IMR-90 (cell line): ENCODE data around the gene NGEF. TPM values are rescaled to one million over a fixed set of nuclear protein-coding genes. Genes with fewer than 3 reads are reported as not detected.
"Not testable (repeated sequence)": the region's sequence is repeated elsewhere in the genome, so short reads cannot be mapped to it uniquely, and the experiment has no call there.

Experiments used
- ATAC-seq: fragments of 200-7000 bp; cut with Tn5 transposase; 2 replicates; pipeline ENCODE4 v1.9.1; 2020; ENCODE audit warnings: low read depth, mild to moderate bottlenecking, moderate library complexity
- BruUV-seq: library from RNA; stranded (reverse); fragments of 400-500 nt; replicated peaks from 2 replicates; lab custom pipeline; 2021; lab: Mats Ljungman, UMichigan
- CTCF ChIA-PET: fragments of 300-600 bp; formaldehyde crosslinking; extraction: SDS; loops from one replicate; lab custom pipeline; 2021; ENCODE audit warnings: antibody characterized with exemption; lab: Yijun Ruan, JAX
- POLR2A ChIA-PET: fragments of 300-600 bp; sonication (Branson Sonifier 250); formaldehyde crosslinking; loops from one replicate; lab custom pipeline; 2022; ENCODE audit warnings: antibody characterized with exemption; ENCODE audit not compliant: unreplicated experiment; lab: Charles Lee
- DNase-seq: peaks from one replicate; pipeline ENCODE4 v3.0.0; 2013
- H2AFZ ChIP-seq: replicated peaks from 2 replicates; pipeline ENCODE3; 2013; ENCODE audit warnings: low read length, mild to moderate bottlenecking; ENCODE audit not compliant: poor library complexity
- H2AK5ac ChIP-seq: 2 replicates; pipeline ENCODE4 v1.6.1; 2013; ENCODE audit warnings: low read depth, low read length, inconsistent platforms
- H2AK9ac ChIP-seq: replicated peaks from 2 replicates; pipeline ENCODE3; 2013; ENCODE audit warnings: mild to moderate bottlenecking, low read depth, low read length, moderate library complexity; ENCODE audit not compliant: poor library complexity
- H2BK120ac ChIP-seq: 2 replicates; pipeline ENCODE4 v1.6.1; 2013; ENCODE audit warnings: low read depth, low read length, inconsistent platforms
- H2BK15ac ChIP-seq: 3 replicates; pipeline ENCODE4 v1.6.1; 2013; ENCODE audit warnings: low read depth, low read length, inconsistent platforms
- H2BK20ac ChIP-seq: 2 replicates; pipeline ENCODE4 v1.6.1; 2013; ENCODE audit warnings: low read depth, mild to moderate bottlenecking, inconsistent platforms, low read length, moderate library complexity
- H2BK5ac ChIP-seq: 2 replicates; pipeline ENCODE4 v1.6.1; 2013; ENCODE audit warnings: mild to moderate bottlenecking, low read depth, low read length, inconsistent platforms; ENCODE audit not compliant: poor library complexity, severe bottlenecking
- H3K14ac ChIP-seq: replicated peaks from 2 replicates; pipeline ENCODE4 v1.6.1; 2013; ENCODE audit warnings: low read depth, low read length, inconsistent platforms
- H3K18ac ChIP-seq: 2 replicates; pipeline ENCODE4 v1.6.1; 2013; ENCODE audit warnings: low read depth, low read length, control low read depth
- H3K23ac ChIP-seq: 2 replicates; pipeline ENCODE4 v1.6.1; 2013; ENCODE audit warnings: low read depth, low read length, inconsistent platforms
- H3K27ac ChIP-seq: 2 replicates; pipeline ENCODE4 v1.5.1; 2013; ENCODE audit warnings: mild to moderate bottlenecking, control low read depth, low read length; ENCODE audit not compliant: insufficient read depth
- H3K27me3 ChIP-seq: 2 replicates; pipeline ENCODE4 v1.6.1; 2013; ENCODE audit warnings: low read length; ENCODE audit not compliant: control insufficient read depth, insufficient read depth
- H3K36me3 ChIP-seq: 2 replicates; pipeline ENCODE4 v1.6.1; 2013; ENCODE audit warnings: low read length, mixed read lengths; ENCODE audit not compliant: control insufficient read depth, insufficient read depth
- H3K4ac ChIP-seq: 2 replicates; pipeline ENCODE4 v1.6.1; 2013; ENCODE audit warnings: low read depth, low read length, inconsistent platforms
- H3K4me1 ChIP-seq: 2 replicates; pipeline ENCODE4 v1.6.1; 2013; ENCODE audit warnings: low read length, mixed read lengths; ENCODE audit not compliant: control insufficient read depth, insufficient read depth
- H3K4me2 ChIP-seq: 2 replicates; pipeline ENCODE4 v1.6.1; 2013; ENCODE audit warnings: low read depth, mild to moderate bottlenecking, control low read depth, low read length, moderate library complexity
- H3K4me3 ChIP-seq: 2 replicates; pipeline ENCODE4 v1.5.1; 2013; ENCODE audit warnings: low read depth, mild to moderate bottlenecking, control low read depth, low read length, moderate library complexity; ENCODE audit not compliant: insufficient read depth
- H3K56ac ChIP-seq: 2 replicates; pipeline ENCODE4 v1.6.1; 2013; ENCODE audit warnings: low read length, inconsistent platforms; ENCODE audit not compliant: insufficient read depth; ENCODE audit errors: extremely low read depth
- H3K79me1 ChIP-seq, 2 experiments: 2 replicates each; pipeline ENCODE4 v1.6.1; 2013; ENCODE audit warnings: low read length in 2 of 2, inconsistent platforms in 1 of 2, low read depth in 1 of 2
- H3K9ac ChIP-seq: 2 replicates; pipeline ENCODE4 v1.6.1; 2013; ENCODE audit warnings: low read depth, low read length, control low read depth
- H3K9me1 ChIP-seq: 2 replicates; pipeline ENCODE4 v1.6.1; 2013; ENCODE audit warnings: low read length, inconsistent platforms; ENCODE audit not compliant: insufficient read depth
- H3K9me3 ChIP-seq: 2 replicates; pipeline ENCODE4 v1.6.1; 2013; ENCODE audit warnings: low read length; ENCODE audit not compliant: control insufficient read depth, insufficient read depth
- H4K20me1 ChIP-seq: 2 replicates; pipeline ENCODE4 v1.6.1; 2013; ENCODE audit warnings: low read length, inconsistent platforms; ENCODE audit not compliant: insufficient read depth
- H4K5ac ChIP-seq: 2 replicates; pipeline ENCODE4 v1.6.1; 2013; ENCODE audit warnings: mild to moderate bottlenecking, low read depth, low read length, control low read depth
- H4K8ac ChIP-seq, 2 experiments: 2 replicates each; pipeline ENCODE4 v1.6.1; 2013; ENCODE audit warnings: low read depth in 2 of 2, low read length in 2 of 2, control low read depth in 1 of 2, inconsistent platforms in 1 of 2
- H4K91ac ChIP-seq: 2 replicates; pipeline ENCODE4 v1.6.1; 2013; ENCODE audit warnings: low read depth, low read length, inconsistent platforms; ENCODE audit not compliant: insufficient read depth
- WGBS, 2 experiments: methylation state at CpG; one replicate each; pipeline versions ENCODE4 v1.1.5 to v1.1.7; 2013; ENCODE audit warnings: missing lambda C conversion rate in 2 of 2; ENCODE audit not compliant: insufficient read length in 1 of 2; ENCODE audit errors: extremely low coverage in 2 of 2; 5-methylcytosine and 5-hydroxymethylcytosine counted together
- dilution Hi-C: fragments of 300-500 bp; cut with HindIII; formaldehyde crosslinking; loops from one replicate; pipeline ENCODE4 v1.14.3; 2018; ENCODE audit warnings: low sequenced_read_pairs; ENCODE audit not compliant: unreplicated experiment
- in situ Hi-C: fragments of 300-500 bp; cut with MboI; formaldehyde crosslinking; loops from 3 replicates; pipeline ENCODE4 v1.14.3; 2019; ENCODE audit warnings: low sequenced_read_pairs, inconsistent platforms, mixed read lengths
- intact Hi-C: fragments of 100-400 bp; cut with micrococcal nuclease; formaldehyde crosslinking; loops from 2 replicates; pipeline ENCODE4 v1.10.0; 2022
- polyA plus RNA-seq, 3 experiments: library from polyadenylated mRNA; depleted of rRNA; stranded (reverse); fragments of >200 nt; gene quantifications; 2 replicates each; pipeline ENCODE4 v1.2.3, GENCODE V29; 2012; ENCODE audit warnings: low replicate concordance in 1 of 3
- total RNA-seq: library from RNA; depleted of rRNA; stranded (reverse); fragments of >200 nt; gene quantifications from 2 replicates; pipeline ENCODE4 v1.2.3, GENCODE V29; 2012

Gene NGEF
- total and polyA plus RNA-seq, 2 of the 4 experiments (the other 2 are of a cell fraction): 1.1 to 1.7 TPM

DNA sequence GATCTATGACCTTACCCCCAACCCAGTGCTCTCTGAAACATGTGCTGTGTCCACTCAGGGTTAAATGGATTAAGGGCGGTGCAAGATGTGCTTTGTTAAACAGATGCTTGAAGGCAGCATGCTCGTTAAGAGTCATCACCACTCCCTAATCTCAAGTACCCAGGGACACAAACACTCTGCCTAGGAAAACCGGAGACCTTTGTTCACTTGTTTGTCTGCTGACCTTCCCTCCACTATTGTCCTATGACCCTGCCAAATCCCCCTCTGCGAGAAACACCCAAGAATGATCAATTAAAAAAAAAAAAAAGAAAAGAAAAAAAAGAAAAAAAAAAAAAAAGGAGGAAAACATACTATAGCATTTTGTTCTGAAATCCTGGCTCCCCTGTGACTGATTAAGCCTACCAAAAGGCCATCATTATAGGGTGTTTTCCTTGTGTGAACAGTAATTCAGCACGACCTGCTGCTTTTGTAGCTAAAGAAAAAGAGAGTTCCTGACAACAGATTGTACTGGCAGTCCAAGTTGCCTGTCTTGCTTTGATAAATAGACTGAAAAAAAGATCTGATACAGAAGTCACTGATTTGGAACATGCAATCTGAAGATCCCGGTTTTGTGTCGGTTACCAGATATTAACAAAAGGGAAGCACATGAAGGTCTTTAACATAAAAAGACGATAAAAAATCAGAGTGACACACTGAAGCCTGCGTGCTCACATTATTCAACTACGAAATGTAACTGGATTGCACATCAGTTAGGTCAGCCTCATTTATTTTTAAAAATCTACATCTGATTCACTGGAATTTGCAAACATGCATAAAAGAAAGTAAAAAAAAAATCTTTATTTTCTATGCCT lies 106.0 kb downstream of the NGEF start:
- H4K5ac ChIP-seq, H3K79me1 ChIP-seq, DNase-seq, ATAC-seq, H3K18ac ChIP-seq, H3K9me1 ChIP-seq, POLR2A ChIA-PET, H2BK120ac ChIP-seq, H3K27ac ChIP-seq, H3K9me3 ChIP-seq, H2AK5ac ChIP-seq, CTCF ChIA-PET, H3K14ac ChIP-seq, H3K4ac ChIP-seq, H2BK5ac ChIP-seq, H3K56ac ChIP-seq, H4K8ac ChIP-seq, H2AK9ac ChIP-seq, H3K9ac ChIP-seq, H3K36me3 ChIP-seq, BruUV-seq, H3K27me3 ChIP-seq, H4K91ac ChIP-seq, in situ Hi-C loops, H3K4me3 ChIP-seq, H2BK20ac ChIP-seq, H3K4me2 ChIP-seq, dilution Hi-C loops, H2BK15ac ChIP-seq, H4K20me1 ChIP-seq, intact Hi-C loops, H3K23ac ChIP-seq, H3K4me1 ChIP-seq, H2AFZ ChIP-seq: not testable (repeated sequence)
- WGBS, 2 experiments: 71% methylated on average over 3 of the region's 10 CpGs; no CpG with 5 or more reads in 1 of the 2 experiments
